H1 (cell line): Measurements from ENCODE around the gene SYPL1. TPM values are rescaled to one million over a fixed set of nuclear protein-coding genes. Genes with fewer than 3 reads are reported as not detected.

ENCODE experiments used
- ASH2L ChIP-seq: fragments of 200-600, 300-600 bp; sonication (generic); IDR thresholded peaks from one replicate; pipeline ENCODE4 v1.7.1; 2017; ENCODE audit warnings: low read length
- BRCA1 ChIP-seq: IDR thresholded peaks from 2 replicates; pipeline ENCODE4 v1.6.1; 2012; ENCODE audit warnings: low read depth, low read length, improper control_type of control experiment
- CHD7 ChIP-seq: fragments of 300-600 bp; sonication (generic); IDR thresholded peaks from 2 replicates; pipeline ENCODE4 v1.7.1; 2012; ENCODE audit warnings: low read length, moderate library complexity, mild to moderate bottlenecking, inconsistent platforms; ENCODE audit not compliant: insufficient replicate concordance
- CREB1 ChIP-seq: IDR thresholded peaks from 2 replicates; pipeline ENCODE4 v1.6.1; 2012; ENCODE audit warnings: inconsistent platforms
- GABPA ChIP-seq: IDR thresholded peaks from 2 replicates; pipeline ENCODE4 v1.6.1; 2011; ENCODE audit warnings: mild to moderate bottlenecking, low read length, moderate library complexity, borderline replicate concordance; ENCODE audit not compliant: insufficient read depth
- MAX ChIP-seq: IDR thresholded peaks from 2 replicates; pipeline ENCODE4 v1.6.1; 2012; ENCODE audit warnings: inconsistent platforms
- TEAD4 ChIP-seq: IDR thresholded peaks from 2 replicates; pipeline ENCODE4 v1.6.1; 2012; ENCODE audit warnings: low read depth, low read length, inconsistent platforms, mixed read lengths
- polyA plus RNA-seq, 7 experiments: library from polyadenylated mRNA; depleted of rRNA in 3 of 7; stranded (reverse) in 5 of 7; unstranded in 2 of 7; fragments of >200 nt in 5 of 7; fragments of 200-250 nt in 2 of 7; gene quantifications; 1 replicate in 5 of 7; 2 replicates in 1 of 7; 4 replicates in 1 of 7; pipeline versions ENCODE4 v1.2.1 to v1.2.3, GENCODE V29; 2011 to 2013; ENCODE audit warnings: missing spikeins in 2 of 7, mixed read lengths in 2 of 7
- total RNA-seq: library from RNA; stranded (reverse); fragmentation: NEBNext Ultra II Directional; extraction: Animal tissue kit (Norgen Biotek cat#: 25700); gene quantifications from 2 replicates; pipeline ENCODE4 v1.2.1, GENCODE V29; 2021

SYPL1 gene
- total and polyA plus RNA-seq, 2 of the 8 experiments (the other 6 are each of a cell fraction or from before 2014, with no cell fraction given), result 44.9 to 57.7 TPM

GRCh38 chr7:106064316-106064715, 47.8 kb downstream of the SYPL1 start (continued):
- no peak for TF ChIP-seq CHD7
- TF ChIP-seq MAX, result no peak
- TF ChIP-seq CREB1, result no peak
- no peak for TF ChIP-seq GABPA
- no peak for TF ChIP-seq BRCA1
- TF ChIP-seq ASH2L, result no peak
- no peak for TF ChIP-seq TEAD4
